NCI-H2029 treated with DMSO at 0.1 percent for 48 hours (cell line): Measurements from ENCODE around the gene GPR55.

Source experiments
- DNase-seq: peaks from one replicate; lab custom pipeline; 2025; lab: John Stamatoyannopoulos, UW

The GPR55 gene

GRCh38 chr2:230919240-230919639, 5.8 kb downstream of the GPR55 start:
- DNase-seq: no peak

GRCh38 chr2:230916218-230916617, 8.8 kb downstream of the GPR55 start:
- no peak for DNase-seq

GRCh38 chr2:230915319-230915718, 9.7 kb downstream of the GPR55 start:
- DNase-seq: no peak

- DNase-seq: no peak
Observed at GRCh38 chr2:230914886-230915285, 10.2 kb downstream of the GPR55 start.

GRCh38 chr2:230913406-230914143, 11.5 kb downstream of the GPR55 start:
- no peak for DNase-seq

- DNase-seq: no peak
Observed at GRCh38 chr2:230912724-230913123, 12.3 kb downstream of the GPR55 start.

GRCh38 chr2:230912046-230912445, 13.0 kb downstream of the GPR55 start:
- no peak for DNase-seq

- DNase-seq: no peak
Observed at GRCh38 chr2:230910546-230911177, 14.4 kb downstream of the GPR55 start.

GRCh38 chr2:230909841-230910545, 15.0 kb downstream of the GPR55 start:
- DNase-seq: no peak

- peak; percentile 33 for DNase-seq
Observed at GRCh38 chr2:230908595-230909191, 16.3 kb downstream of the GPR55 start.

- DNase-seq: no peak
Observed at GRCh38 chr2:230908092-230908594, 16.9 kb downstream of the GPR55 start.

- no peak for DNase-seq
Observed at GRCh38 chr2:230907361-230908091, 17.5 kb downstream of the GPR55 start.

GRCh38 chr2:230906471-230907230, 18.4 kb downstream of the GPR55 start:
- DNase-seq: no peak

- DNase-seq: no peak
Observed at GRCh38 chr2:230905448-230906421, 19.3 kb downstream of the GPR55 start.

- no peak for DNase-seq
Observed at GRCh38 chr2:230904856-230905447, 20.1 kb downstream of the GPR55 start.

- DNase-seq: no peak
Observed at GRCh38 chr2:230903231-230904150, 21.6 kb downstream of the GPR55 start.

- no peak for DNase-seq
Observed at GRCh38 chr2:230902180-230902899, 22.7 kb downstream of the GPR55 start.

GRCh38 chr2:230901006-230901405, 24.0 kb downstream of the GPR55 start:
- no peak for DNase-seq
